CD4-positive, alpha-beta T cell treated with Interleukin-12 subunit alpha and Interleukin-12 subunit beta, for 1 hour (primary cell): Measurements from ENCODE around the gene MKNK1.

ENCODE experiments used
- DNase-seq: peaks from one replicate; pipeline ENCODE4 v3.0.0-alpha.2; 2020

The MKNK1 gene

DNA sequence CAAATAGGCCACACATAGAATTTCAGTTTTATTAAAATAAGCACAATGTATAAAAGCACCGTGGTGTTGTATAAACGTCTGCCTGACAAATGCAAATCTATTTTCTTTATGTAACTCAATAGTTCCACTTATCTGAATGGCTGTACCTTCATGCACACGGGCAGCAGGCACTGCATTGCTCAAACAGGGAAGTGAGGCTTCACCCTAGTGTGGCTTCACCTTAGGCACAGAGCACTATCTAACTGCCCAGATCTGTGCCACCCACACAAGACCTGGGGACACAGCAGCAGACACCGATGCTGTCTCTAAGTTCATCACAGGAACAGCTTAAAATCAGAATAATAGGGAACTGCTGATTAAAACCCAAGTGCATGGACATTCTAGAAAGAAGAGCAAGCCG is 46.7 kb downstream of the MKNK1 start:
- no peak for DNase-seq

DNA sequence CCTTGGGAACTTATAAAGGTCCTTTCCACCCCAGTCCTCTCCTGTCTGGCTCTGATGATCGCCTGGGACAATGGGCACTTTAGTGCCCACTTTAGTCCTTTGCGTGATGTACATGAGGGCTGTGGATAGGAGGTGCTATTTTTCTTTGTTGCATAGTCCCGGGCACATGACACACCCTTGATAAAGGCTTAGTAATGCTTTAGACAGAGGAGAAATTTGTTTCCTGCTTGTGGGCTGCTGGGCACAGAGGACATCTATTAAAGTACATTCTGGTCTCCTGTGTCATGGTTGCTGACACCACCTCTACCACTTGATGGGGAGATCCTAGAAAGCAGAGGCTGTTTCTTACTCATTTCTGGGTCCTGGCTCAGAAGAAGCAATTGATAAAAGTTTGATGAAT is 47.2 kb downstream of the MKNK1 start:
- DNase-seq, result no peak

DNA sequence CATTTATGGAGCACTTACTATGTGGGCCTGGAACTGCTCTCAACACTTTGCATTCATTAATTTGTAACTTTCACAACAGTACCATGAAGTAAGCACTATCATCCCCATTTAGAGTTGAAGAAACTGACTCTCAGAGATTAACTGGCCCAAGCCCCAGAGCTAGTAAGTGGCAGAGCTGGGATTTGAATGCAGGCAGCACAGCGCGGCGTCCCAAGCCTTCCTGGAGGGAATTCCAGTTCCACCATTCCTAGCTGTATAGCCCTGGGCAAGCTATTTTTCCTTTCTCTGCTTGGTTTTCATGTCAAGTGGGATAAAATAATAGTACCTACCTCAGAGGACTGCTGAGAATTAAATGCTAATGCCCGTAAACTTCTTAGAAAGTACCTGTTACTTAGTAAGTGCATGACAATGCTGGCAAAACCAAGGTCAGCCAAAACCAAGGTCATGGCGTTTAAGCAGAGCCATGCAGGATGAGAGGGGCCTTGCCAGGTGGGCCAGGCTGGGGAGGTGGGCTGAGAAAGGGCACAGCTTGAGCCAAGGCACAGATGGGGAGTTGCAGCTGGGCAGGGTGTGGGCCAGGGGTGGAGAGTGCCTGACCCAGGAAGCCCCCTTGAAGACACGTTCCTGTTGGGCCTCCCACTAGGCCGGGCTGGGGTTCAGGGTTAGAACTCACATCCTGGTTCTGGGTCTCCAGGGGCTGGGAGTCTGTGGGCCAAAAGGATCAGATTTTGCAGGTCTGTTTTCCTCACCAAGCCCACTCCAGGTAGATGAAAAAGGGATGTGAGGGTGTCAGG is 48.0 kb downstream of the MKNK1 start:
- no peak for DNase-seq

DNA sequence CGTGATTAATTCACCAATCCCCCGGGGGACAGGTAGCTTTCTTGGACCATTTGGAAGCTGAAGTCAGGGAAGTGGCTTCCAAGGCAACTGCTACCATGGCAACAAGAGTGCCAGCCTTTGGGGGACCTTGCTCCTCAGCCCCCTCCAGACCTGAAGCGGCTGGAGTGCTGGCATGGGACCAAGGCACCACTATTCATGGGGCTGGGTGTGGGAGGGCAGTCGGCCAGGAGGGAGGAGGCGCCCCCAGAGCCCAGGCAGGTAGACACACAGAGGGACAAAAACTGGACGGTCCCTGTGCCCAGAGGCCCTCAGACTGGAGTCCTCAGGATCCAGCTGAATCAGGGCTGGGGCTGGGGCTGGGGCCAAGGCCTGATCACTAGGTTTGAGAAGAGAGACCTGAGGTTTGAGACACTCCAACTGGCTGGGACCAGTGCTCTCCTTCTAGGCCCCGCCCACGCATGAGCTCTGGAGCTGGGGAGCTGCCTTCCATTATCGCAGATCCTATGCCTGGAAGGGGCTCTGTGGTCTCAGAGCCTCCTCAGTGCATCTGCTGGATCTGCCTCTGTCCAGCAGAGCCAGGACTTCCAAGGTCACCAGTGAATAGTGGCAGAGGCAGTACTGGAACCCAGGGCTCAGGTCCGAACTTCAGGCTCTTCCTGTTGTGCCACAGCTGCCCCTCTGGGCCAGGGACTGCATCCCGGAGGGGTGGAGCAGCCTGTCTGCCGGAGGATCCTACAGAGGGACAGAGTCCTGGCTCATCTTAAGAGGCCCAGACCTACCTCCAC is 49.3 kb downstream of the MKNK1 start:
- DNase-seq, result no peak

DNA sequence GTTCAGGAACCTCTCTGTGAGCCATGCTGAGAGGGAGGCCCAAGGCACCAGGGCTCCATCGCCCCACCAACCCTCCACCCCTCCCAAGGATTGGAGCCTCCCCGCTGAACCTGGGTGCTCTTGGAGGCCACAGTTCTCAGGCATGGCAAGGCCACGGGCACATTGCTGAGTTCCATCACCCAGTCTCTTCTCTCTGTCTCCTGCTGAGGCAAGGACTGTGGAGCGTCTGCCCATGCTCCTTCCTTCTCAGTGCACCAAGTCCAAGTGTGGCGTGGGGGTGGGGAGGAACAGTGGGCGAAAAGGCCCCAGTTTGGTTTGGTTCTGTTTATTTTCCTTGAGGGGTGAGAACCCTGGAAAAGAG is 49.9 kb downstream of the MKNK1 start:
- no peak for DNase-seq

DNA sequence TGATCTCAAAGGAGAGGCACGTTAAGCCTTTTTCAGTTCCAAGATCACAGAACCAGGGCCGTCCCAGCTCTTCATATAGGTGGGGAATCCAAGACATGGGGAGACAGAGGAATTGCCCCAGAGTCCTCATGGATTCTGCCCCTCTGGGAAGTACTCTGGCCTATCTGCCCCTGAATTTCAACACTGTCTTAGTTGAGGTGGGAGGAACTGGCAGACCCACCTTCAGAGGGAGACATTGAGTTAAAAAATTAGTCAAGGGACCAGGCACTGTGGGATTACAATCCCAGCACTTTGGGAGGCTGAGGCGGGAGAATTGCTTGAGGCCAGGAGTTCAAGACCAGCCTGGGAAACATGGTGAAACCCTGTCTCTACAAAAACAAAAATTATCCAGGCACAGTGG is 50.6 kb downstream of the MKNK1 start:
- DNase-seq, result no peak

DNA sequence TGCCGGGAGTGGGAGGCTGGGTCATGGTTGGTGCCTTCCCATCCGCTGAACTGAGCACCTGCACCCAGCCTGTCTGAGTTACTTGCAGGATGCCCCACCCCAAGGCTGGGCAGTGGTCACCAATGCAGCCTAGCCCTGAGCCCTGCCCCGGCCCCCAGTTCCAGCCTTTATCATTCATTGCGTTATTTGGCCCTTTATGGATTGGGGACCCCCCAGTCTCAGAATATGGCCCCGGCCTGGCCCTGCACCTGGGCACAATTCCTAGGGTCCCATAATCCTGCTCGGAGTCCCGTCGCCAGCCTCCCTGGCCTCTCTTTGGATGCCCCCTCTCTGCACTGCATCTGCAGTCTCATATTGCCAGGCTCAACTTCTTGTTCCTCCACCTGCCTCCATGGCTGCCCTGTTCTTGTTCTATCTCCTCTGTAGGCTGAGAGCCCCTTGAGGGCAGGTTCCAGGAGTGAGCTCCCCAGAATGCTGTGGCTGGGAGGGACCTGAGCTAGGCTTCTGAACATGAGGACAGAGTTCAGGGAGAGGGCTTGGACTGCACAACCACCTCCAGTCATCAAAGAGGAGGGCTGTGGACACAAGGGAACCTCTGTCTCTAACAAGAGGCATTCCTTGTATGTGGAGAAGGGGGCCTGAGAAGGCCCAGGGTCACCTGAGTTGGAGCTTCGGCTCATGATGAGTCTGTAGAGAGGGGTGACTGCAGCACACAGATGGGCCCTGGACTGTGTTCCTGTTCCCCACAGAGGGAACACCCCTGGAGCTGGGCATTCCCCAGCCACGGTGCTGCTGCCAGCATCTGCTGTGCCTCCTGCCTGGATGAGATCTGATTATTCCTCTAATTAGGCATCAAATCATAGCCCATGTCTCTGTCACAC is 51.5 kb downstream of the MKNK1 start:
- DNase-seq, result no peak

DNA sequence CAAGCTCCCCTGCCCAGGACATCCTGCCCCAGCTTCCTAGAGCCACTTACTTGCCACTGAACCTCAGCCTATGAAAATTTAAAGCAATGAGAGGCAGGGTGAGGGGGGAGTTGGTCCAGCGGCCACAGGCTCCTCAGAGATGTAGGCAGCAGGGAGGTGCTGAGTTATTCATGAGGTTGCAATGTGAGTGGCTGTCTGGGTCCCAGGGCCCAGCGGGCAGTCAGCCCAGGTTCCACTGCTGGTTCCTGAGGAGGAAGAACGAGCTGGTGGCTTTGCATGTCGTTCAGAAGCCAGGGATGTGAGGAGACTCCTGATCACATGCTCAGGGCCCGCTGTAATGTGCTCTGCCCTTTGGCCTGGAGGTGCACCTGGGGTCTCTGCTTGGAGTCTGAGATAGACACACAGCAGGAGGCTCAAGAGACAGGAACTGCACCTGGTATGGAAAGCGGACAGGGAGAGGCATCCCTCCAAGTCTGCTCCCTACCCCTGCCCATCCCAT is 52.4 kb downstream of the MKNK1 start, which contains the start of gene KNCN:
KNCN (minus strand) TSS at position 51 of the 499 bp plus-strand sequence. CDS start 432 bp downstream, outside the sequence.
- DNase-seq, result no peak

DNA sequence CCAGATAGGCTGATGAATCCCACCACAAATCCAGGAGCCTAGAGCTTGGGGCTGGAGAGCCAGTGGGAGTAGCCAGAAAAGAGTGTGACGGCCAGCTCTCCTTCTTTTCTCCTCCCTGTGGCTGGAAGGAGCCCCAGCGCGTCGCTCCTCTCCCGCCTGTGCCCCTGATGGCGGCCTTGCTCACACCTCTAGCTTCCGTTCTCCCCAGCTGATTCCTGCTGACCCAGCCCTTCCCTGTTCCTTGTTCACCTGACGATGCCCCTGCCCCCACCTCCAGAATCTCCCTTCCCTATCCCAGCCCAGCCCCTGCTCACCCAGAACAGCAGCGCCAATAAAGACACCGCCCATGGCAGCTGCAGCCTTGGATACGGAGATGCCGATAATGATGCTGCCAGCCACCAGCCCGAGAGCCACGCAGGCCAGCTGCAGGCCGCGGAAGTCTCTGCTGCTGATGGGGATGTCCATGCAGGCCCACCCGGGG is 53.3 kb downstream of the MKNK1 start:
- no peak for DNase-seq

DNA sequence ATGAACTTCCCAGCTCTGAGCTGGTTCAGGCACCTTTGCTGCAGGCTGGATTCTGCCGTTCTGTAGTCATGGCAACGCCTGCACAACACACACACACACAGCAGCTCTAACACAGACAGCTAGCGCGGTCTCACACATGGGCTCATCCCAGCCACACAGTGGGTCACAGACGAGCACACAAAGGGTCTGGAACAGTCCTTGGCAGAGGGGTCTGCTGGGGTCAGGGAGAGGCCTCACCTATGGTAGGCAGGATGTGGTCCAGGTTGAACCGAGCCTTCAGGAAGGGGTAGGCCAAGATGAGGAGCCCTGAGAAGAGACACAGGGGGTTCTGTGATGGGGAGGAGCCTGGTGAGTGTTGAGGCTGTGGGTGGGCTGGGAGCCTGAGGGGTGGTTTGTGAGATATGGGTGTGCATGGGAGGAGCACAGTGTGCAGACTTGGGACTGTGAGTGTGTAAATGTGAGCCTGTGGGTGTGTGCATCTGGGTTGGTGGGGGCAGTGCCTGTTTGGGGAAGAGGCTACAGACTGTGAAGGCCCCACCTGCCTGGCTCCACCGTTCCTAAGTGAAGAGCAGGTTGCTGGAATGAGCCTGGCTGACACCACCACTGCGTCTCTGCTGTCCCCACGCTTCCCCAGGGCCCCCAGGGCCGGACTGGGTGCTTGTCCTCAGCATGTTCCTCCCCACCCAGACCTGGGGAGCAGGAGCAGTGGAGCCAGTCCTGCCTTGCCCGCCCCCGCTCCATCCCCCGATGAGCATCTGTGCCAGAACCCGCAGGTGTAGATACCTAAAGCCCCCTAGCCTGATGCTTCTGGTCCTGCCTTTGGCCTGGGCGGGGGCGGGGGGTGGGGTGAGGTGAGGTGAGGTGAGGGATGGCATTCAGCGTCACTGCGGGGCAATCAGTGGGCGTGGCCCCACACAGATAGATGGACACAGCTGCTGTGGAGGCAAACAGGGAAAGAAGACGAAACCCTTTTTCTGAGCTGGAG is 54.1 kb downstream of the MKNK1 start:
- DNase-seq, result peak; percentile 67

DNA sequence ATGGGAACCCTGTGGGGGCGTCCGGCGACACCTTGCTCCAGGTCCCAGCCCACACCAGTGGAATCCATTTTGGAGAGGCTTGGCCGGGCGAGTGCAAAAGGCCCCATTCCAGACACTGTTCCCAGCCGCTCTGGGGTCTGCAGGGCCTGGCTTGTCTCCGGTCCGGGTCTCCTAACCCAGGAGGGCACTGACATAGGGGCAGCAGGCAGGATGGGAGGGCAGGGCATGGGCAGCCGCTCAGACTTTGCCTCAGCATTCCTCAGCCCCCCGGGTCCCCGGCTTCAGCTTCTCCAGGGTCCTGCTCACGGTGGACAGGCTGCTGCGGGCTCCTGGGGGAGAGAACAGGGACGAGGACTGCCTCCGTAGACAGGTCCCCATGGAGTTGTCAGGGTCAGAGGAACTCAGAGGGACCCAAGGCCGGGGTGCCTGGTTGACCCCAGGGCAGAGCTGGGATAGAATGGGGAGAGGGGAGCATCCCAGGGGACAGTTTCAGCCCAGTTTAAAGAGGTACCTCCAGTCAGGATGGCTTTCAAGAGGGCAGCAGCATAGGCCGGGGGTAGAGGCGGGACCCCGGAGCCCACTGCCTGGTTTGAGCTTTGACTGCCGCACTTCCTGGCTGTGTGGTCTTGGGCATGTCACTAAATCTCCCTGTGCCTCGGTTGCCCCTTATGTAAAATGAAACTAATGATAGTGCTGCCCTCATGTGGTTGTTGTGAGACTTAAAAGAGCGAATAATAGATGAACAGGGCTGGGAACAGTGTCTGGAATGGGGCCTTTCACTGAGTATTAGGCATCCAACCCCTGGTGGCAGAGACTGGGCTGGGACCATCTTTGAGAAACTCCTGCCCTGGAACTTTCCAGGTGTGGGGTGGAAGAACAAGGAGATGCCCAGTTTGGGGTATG is 56.3 kb downstream of the MKNK1 start:
- DNase-seq, result peak; percentile 48

DNA sequence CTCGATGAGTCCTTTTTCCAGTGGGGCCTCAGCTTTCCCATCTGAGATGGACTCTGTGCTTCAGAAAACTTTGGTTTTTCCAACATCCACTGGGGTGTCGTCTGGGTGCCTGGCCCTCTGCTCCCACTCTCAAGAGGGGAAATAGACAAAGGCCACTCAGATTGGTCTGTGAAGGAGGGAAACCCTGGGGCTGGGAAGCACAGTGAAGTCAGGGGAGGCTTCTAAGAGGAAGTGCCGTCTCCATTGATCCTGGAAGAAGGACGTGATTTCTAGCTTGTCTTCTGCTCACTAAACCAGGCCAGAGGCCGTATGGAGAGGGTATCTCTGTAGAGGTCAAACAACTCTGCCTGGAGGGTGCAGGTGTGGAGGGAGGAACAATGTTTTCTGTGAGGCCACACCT is 57.9 kb downstream of the MKNK1 start:
- DNase-seq, result no peak

DNA sequence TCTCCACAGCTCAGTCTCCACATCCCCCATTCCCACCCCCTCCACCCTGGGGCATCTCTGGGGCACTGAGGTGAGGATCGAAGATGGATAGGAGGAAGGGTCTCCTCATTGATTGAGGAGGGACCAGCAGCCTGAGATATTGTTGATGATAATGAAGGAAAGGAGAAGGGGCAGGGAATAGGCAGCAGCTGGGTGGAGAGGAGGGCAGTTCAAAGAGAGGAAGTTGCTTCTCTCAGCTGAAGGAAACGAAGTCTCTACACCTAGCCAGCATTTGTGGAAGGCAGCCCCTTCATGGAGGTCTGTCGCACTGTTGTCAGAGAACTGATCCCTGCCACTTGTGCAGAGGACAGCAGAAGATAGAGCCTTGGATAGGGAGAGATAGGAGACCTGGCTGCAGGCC is 58.3 kb downstream of the MKNK1 start:
- DNase-seq, result no peak

DNA sequence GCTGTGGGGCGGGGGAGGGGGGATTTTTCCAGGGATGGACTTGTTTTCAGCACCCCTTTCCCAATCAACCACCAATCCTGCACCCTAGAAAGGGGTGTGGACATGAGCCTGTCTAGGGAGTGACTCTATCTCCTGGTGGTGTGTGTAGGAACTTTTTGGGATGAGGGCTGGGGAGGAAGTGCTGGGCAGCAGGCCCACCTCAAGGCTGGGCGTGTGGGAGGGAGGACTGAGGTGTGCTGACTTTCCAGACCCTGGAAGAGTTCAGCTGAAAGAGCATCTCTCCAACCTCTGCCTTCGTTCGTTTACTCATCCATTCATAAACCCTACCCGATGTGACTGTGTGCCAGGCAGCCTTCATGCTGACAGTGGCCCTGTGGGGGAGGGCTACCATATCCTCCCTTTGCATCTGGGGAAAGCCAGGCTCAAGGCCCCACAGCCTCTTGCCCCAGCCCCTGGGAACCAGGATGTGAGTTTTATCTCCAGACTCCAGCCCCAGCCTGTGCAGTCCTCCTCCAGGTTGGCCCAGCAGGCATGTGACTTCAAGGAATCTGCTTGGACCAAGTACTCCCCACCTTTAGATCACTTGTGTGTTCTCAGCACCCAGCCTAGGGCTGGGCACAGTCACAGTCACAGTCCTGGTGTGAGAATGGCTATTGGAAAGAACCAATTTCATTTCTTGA is 59.4 kb downstream of the MKNK1 start:
- no peak for DNase-seq

DNA sequence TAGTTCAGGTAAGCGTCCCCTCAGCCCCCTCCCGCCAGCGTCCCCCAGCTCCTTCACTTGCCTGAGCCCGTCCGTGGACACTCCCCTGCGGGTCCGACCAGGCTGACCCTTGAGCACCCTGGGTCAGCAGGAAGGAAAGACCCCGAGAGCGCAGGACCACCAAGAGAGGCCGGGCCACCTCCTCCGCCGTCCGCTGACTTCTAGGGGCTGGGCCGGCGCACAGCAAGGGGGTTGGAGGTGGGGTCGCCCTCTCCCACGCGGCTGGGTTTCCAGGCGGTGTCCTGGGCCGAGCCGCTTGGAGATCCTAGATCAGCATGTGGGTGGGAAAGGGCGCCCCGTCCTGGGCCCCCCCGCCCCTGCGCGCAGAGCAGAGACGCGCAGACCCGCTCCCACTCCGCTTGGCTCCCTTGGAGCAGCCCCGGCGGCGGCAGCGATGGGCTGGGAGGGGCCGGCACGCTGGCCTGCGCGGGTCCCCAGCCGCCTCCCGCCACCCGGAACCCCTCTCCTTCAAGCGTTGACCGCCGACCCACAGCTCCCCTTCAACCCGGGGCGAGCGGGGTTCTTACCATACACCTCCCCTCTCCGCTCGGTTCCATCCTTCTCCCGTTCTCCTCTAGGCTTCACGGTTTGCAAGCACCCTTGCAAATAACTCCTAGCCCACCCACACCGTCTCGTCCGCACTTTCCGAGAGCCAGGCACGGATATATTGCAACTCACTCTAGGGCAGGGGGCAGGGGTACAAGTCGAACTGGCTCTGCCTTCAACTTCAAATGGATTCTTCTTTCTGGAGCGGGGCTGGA is 60.1 kb downstream of the MKNK1 start:
- no peak for DNase-seq

DNA sequence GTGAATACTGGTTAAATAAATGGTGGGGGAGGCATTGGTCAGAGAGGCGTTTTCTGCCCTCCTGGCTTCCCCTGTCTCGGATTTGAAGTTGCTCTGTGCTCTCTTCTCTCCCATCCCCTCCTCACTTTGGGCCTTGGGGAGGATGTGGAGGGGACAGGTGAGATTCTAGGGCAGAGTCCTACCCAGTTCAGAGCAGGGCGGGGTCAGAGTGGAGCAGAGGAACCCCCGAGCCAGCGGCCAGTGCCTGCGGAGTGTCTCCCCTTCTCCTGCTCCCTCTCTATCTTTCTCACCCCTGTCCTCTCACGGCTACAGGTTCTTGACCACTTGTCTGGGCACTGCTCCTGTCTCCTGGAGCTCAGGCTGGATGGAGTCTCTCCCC is 60.7 kb downstream of the MKNK1 start:
- DNase-seq, result no peak

DNA sequence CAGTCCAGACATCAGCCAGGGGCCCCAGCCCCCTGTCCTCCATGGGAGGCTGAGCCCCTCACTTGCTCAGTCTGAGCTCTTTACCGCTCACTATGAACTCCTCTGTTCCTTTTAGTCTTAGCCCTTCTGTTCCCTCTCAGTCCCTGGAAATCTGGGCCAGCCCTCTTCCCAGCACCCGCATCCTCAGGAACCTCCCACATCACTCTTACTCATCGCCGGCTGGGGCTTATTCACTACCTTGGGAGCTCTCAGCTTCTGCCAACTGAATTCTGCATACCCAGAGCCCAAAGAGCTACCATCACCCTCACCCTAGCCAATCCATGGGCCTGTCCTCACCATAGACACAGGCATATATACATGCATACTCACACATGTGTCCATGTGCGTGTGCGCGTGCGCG is 64.1 kb downstream of the MKNK1 start:
- no peak for DNase-seq

DNA sequence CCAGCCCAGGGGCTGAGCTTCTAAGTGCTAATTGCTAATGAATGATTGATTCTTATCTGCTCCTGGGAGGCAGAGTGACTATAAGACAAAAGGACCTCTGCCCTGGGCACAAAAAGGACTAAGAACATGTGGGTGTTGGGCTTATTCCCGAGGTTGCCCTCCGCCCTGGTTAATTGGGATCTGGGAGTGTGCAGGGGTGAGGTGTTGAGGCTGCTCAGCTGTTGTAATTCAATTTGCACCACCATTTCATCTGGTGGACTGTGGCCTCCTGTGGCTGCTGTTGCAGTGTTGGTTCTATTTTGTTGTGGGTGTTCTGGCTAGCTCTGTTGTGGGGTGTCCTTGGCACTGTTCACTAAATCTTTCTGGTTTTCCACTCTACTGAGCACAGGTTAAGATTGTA is 65.9 kb downstream of the MKNK1 start:
- DNase-seq, result no peak

DNA sequence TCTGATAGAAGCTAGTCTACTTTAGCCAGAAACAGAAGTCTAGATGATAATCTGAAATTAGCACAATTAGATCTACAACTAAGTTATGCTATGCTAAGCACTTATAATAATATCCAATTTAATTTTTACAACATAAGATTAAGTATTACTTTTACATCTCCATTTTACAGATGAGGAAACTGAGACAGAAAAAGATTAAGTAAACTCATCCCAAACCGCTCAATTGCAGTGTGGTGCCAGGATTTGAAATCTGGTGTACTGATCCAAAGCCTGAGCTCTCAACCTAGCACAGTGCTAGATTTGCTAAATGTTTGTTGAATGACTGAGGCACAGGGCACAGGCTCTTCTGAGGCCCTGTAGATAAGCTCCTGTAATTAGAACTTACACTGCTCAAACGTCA is 66.4 kb downstream of the MKNK1 start:
- no peak for DNase-seq
